Uterus (tissue), 4 donors: ENCODE data around the gene ESRRA. TPM values are rescaled to one million over a fixed set of nuclear protein-coding genes. Genes with fewer than 3 reads are reported as not detected.

ENCODE experiments used
- DNase-seq, 2 donors: peaks; one replicate each; pipeline ENCODE4 v3.0.0-alpha.2; 2019 to 2020
- H3K27ac ChIP-seq, 2 donors: fragments of 200-600 bp; sonication (generic); 1 replicate in 1 of 2; 2 replicates in 1 of 2; pipeline ENCODE4 v1.5.1; 2016 to 2018
- H3K27me3 ChIP-seq, 2 donors: fragments of 200-600 bp; sonication (generic); one replicate each; pipeline ENCODE4 v1.5.1; 2018 to 2019; ENCODE audit warnings: control low read depth in 1 of 2
- H3K36me3 ChIP-seq, 2 donors: fragments of 200-600 bp; sonication (generic); one replicate each; pipeline ENCODE4 v1.5.1; 2019; ENCODE audit warnings: control low read depth in 1 of 2
- H3K4me1 ChIP-seq, 2 donors: fragments of 200-600 bp; sonication (generic); one replicate each; pipeline ENCODE4 v1.5.1; 2018 to 2019; ENCODE audit warnings: control low read depth in 1 of 2
- H3K4me3 ChIP-seq, 2 donors: fragments of 200-600 bp; sonication (generic); 1 replicate in 1 of 2; 2 replicates in 1 of 2; pipeline ENCODE4 v1.5.1; 2018 to 2019; ENCODE audit warnings: mild to moderate bottlenecking in 1 of 2
- H3K9me3 ChIP-seq, 2 donors: fragments of 200-600 bp; sonication (generic); one replicate each; pipeline ENCODE4 v1.5.1; 2019; ENCODE audit warnings: control low read depth in 1 of 2
- CTCF ChIP-seq, 4 experiments: fragments of 200-600 bp in 2 of 4; fragments of 450-650 bp in 2 of 4; sonication (generic) in 2 of 4; IDR thresholded peaks; one replicate each; pipeline ENCODE4 v1.5.1; 2016 to 2019; ENCODE audit warnings: antibody characterized with exemption in 4 of 4, mild to moderate bottlenecking in 2 of 4, moderate library complexity in 1 of 4
- POLR2A ChIP-seq, 2 donors: fragments of 450-650 bp; IDR thresholded peaks; one replicate each; pipeline ENCODE4 v1.6.1; 2016; ENCODE audit warnings: antibody characterized with exemption in 2 of 2, mild to moderate bottlenecking in 1 of 2, moderate library complexity in 1 of 2
- intact Hi-C: fragments of 100-400 bp; cut with DNase I; formaldehyde crosslinking; loops from one replicate; pipeline ENCODE4 v1.15.1; 2023; ENCODE audit warnings: low total_unique reads
- total RNA-seq, 4 donors: library from RNA; depleted of rRNA in 3 of 4; stranded (reverse); fragments of >200 nt in 3 of 4; gene quantifications; one replicate each; pipeline versions ENCODE4 v1.1.0 to v1.2.4, GENCODE V29; 2014 to 2023
- donor health status: DM: yes; HTN: yes; CAD: no.

Gene ESRRA
- total RNA-seq, 4 donors from 2014 or later = 12.1 to 49.2 (median 17.5) TPM

GRCh38 chr11:64267207-64267945, 37.9 kb upstream of the ESRRA start:
- no peak for TF ChIP-seq CTCF (IDR thresholded peaks at IDR 0.05)
- no peak for TF ChIP-seq POLR2A (IDR thresholded peaks at IDR 0.05)
- H3K9me3 ChIP-seq = no peaks in the 10 kb centered on the region
- no peaks in the 10 kb centered on the region for H3K36me3 ChIP-seq
- no peaks in the 10 kb centered on the region for H3K27me3 ChIP-seq
- no peak overlapping the region for H3K4me3 ChIP-seq
- peak overlapping the region; percentile 91 to 97 for H3K27ac ChIP-seq
- no peak for DNase-seq
- peaks cover 0 to 11% of the 10 kb centered on the region in 2 donors for H3K4me1 ChIP-seq
- intact Hi-C loops = no loop called here

DNA sequence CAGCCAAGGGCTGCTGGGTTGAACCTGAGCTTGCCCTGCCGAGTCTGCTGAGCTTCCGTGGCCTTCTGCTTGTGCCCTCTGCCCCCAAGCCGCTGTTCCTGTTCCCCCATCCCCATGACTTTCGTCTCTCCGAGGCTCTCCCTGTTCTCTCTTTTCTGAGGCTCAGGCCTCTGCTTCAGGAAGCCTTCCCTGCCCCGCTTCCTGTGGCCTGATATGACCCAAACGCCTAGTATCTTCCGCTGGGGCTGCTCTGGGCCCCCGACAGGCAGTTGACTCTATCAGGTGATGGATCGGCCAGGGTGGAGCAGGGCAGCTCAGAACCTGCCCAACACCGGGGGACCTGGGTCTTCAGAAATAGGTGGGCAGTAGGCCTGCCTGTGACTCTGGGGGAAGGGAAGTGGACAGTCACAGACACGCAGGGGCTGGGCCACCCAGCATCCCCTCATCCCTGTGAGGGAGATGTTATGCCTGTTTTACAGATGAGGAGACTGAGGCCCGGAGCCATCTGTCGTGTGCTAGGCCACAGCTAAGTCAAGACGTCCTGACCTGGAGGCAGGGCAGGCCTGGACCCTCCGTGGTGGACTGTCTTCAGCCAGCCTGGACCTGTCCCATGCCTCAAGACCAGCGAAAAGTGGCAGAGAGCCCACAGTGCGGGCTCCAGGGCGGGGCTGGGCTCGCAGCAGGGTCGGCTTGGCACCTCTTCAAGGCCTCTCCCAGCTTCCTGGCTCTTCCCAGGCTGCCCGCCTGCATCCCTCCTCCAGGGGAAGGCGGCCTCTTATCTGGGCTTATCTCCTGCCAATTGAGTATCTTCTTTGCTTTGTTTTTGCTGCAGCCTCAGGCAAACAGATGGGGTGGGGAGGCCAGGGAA, 37.1 kb upstream of the ESRRA start:
- Histone ChIP-seq H3K27ac (peak overlapping the region; percentile 91 to 97), H3K9me3 (no peaks in the 10 kb centered on the region), H3K36me3 (no peaks in the 10 kb centered on the region), H3K27me3 (no peaks in the 10 kb centered on the region), H3K4me3 (peak overlapping the region; percentile 63 to 75), H3K4me1 (peaks cover 0 to 11% of the 10 kb centered on the region in 2 donors)
- DNase-seq = peak; percentile 75 to 79
- no peak for TF ChIP-seq POLR2A (IDR thresholded peaks at IDR 0.05)
- TF ChIP-seq CTCF (IDR thresholded peaks at IDR 0.05) = peak in 1 of 4 experiments; percentile 32
- intact Hi-C loops = no loop called here

GRCh38 chr11:64268893-64269539, 36.3 kb upstream of the ESRRA start:
- Histone ChIP-seq H3K27ac (peak overlapping the region; percentile 91 to 97), H3K4me1 (peaks cover 0 to 11% of the 10 kb centered on the region in 2 donors), H3K36me3 (no peaks in the 10 kb centered on the region), H3K4me3 (peak overlapping the region; percentile 63 to 75), H3K9me3 (no peaks in the 10 kb centered on the region), H3K27me3 (no peaks in the 10 kb centered on the region)
- intact Hi-C loops = no loop called here
- TF ChIP-seq CTCF (IDR thresholded peaks at IDR 0.05) (no peak), POLR2A (IDR thresholded peaks at IDR 0.05) (peak in 1 of 2 donors; percentile 28)
- peak; percentile 71 to 77 for DNase-seq

- H3K27ac ChIP-seq = peak overlapping the region; percentile 91 to 97
- DNase-seq = peak; percentile 98 to 99
- no peaks in the 10 kb centered on the region for H3K27me3 ChIP-seq
- no peaks in the 10 kb centered on the region for H3K36me3 ChIP-seq
- peak in 2 of 4 experiments; percentile 29 to 38 for TF ChIP-seq CTCF (IDR thresholded peaks at IDR 0.05)
- TF ChIP-seq POLR2A (IDR thresholded peaks at IDR 0.05) = peak; percentile 9 to 58
- H3K4me3 ChIP-seq = peak overlapping the region; percentile 71 to 75
- intact Hi-C loops = no loop called here
- peaks cover 0 to 11% of the 10 kb centered on the region in 2 donors for H3K4me1 ChIP-seq
- H3K9me3 ChIP-seq = no peaks in the 10 kb centered on the region
These were observed 35.6 kb upstream of the ESRRA start for GRCh38 chr11:64269540-64270220.
